ENCODE results near the gene MLST8. TPM values are rescaled to one million over a fixed set of nuclear protein-coding genes. Genes with fewer than 3 reads are reported as not detected.

Gene MLST8
- total RNA-seq, 1 donor from 2014 or later, result 29.9 TPM

- H3K4me1 ChIP-seq, result no peaks in the 10 kb centered on the region
- DNase-seq (no peak), ATAC-seq (no peak)
- no peaks in the 10 kb centered on the region for H3K9me3 ChIP-seq
- no peaks in the 10 kb centered on the region for H3K36me3 ChIP-seq
- H3K4me3 ChIP-seq, result no peak overlapping the region
- TF ChIP-seq CTCF (IDR thresholded peaks at IDR 0.05), result no peak
- intact Hi-C loops (cut with DNase I), result no loop called here
- H3K27ac ChIP-seq, result no peak overlapping the region
- H3K27me3 ChIP-seq, result no peaks in the 10 kb centered on the region
Measured at GRCh38 chr16:2181952-2182351, 23.3 kb upstream of the MLST8 start.

GRCh38 chr16:2183671-2184070 is 21.6 kb upstream of the MLST8 start:
- Histone ChIP-seq H3K27ac (no peak overlapping the region), H3K9me3 (no peaks in the 10 kb centered on the region), H3K4me1 (no peaks in the 10 kb centered on the region), H3K27me3 (no peaks in the 10 kb centered on the region), H3K4me3 (no peak overlapping the region), H3K36me3 (no peaks in the 10 kb centered on the region)
- no peak for TF ChIP-seq CTCF (IDR thresholded peaks at IDR 0.05)
- ATAC-seq, result no peak
- intact Hi-C loops (cut with DNase I), result no loop called here
- no peak for DNase-seq

GRCh38 chr16:2184346-2184745 is 20.9 kb upstream of the MLST8 start:
- H3K4me3 ChIP-seq, result no peak overlapping the region
- ATAC-seq, result no peak
- no peaks in the 10 kb centered on the region for H3K4me1 ChIP-seq
- DNase-seq, result no peak
- intact Hi-C loops (cut with DNase I), result no loop called here
- H3K36me3 ChIP-seq, result no peaks in the 10 kb centered on the region
- no peaks in the 10 kb centered on the region for H3K27me3 ChIP-seq
- no peak for TF ChIP-seq CTCF (IDR thresholded peaks at IDR 0.05)
- H3K9me3 ChIP-seq, result no peaks in the 10 kb centered on the region
- no peak overlapping the region for H3K27ac ChIP-seq

GRCh38 chr16:2184962-2185361 is 20.3 kb upstream of the MLST8 start:
- no peaks in the 10 kb centered on the region for H3K4me1 ChIP-seq
- H3K36me3 ChIP-seq, result no peaks in the 10 kb centered on the region
- H3K9me3 ChIP-seq, result no peaks in the 10 kb centered on the region
- H3K27ac ChIP-seq, result no peak overlapping the region
- ATAC-seq (no peak), DNase-seq (no peak)
- H3K27me3 ChIP-seq, result no peaks in the 10 kb centered on the region
- no peak overlapping the region for H3K4me3 ChIP-seq
- no peak for TF ChIP-seq CTCF (IDR thresholded peaks at IDR 0.05)
- intact Hi-C loops (cut with DNase I), result no loop called here

- intact Hi-C loops (cut with DNase I), result no loop called here
- no peaks in the 10 kb centered on the region for H3K27me3 ChIP-seq
- TF ChIP-seq CTCF (IDR thresholded peaks at IDR 0.05), result no peak
- DNase-seq, result no peak
- no peak overlapping the region for H3K4me3 ChIP-seq
- no peak overlapping the region for H3K27ac ChIP-seq
- H3K36me3 ChIP-seq, result no peaks in the 10 kb centered on the region
- H3K9me3 ChIP-seq, result no peaks in the 10 kb centered on the region
- no peaks in the 10 kb centered on the region for H3K4me1 ChIP-seq
- no peak for ATAC-seq
Measured at GRCh38 chr16:2186064-2186463, 19.2 kb upstream of the MLST8 start.

- TF ChIP-seq CTCF (IDR thresholded peaks at IDR 0.05), result no peak
- intact Hi-C loops (cut with DNase I), result no loop called here
- no peaks in the 10 kb centered on the region for H3K9me3 ChIP-seq
- ATAC-seq (no peak), DNase-seq (no peak)
- H3K27ac ChIP-seq, result no peak overlapping the region
- no peaks in the 10 kb centered on the region for H3K36me3 ChIP-seq
- H3K27me3 ChIP-seq, result no peaks in the 10 kb centered on the region
- H3K4me1 ChIP-seq, result no peaks in the 10 kb centered on the region
- no peak overlapping the region for H3K4me3 ChIP-seq
Measured at GRCh38 chr16:2186505-2186904, 18.7 kb upstream of the MLST8 start.
